ENCODE data around the gene AGTR1.

AGTR1 gene

GRCh38 chr3:148728753-148729152, 31.1 kb downstream of the AGTR1 start:
- DNase-seq (ENCODE audit: low read depth in 2 of 2) = no peak
- H3K4me3 ChIP-seq (replicated peaks in 1 of 2; ENCODE audit: low read depth in 2 of 2, low read length in 2 of 2) = no peak overlapping the region
- no peak for TF ChIP-seq CTCF (IDR thresholded peaks at IDR 0.05; ENCODE audit: low read depth, low read length)

- no peak for TF ChIP-seq CTCF (IDR thresholded peaks at IDR 0.05; ENCODE audit: low read depth, low read length)
- no peak overlapping the region for H3K4me3 ChIP-seq (replicated peaks in 1 of 2; ENCODE audit: low read depth in 2 of 2, low read length in 2 of 2)
- DNase-seq (ENCODE audit: low read depth in 2 of 2) = peak in 1 of 2 donors; percentile 11
Observed at GRCh38 chr3:148729476-148730055, 31.9 kb downstream of the AGTR1 start.

GRCh38 chr3:148730676-148731075, 33.0 kb downstream of the AGTR1 start:
- TF ChIP-seq CTCF (IDR thresholded peaks at IDR 0.05; ENCODE audit: low read depth, low read length) = no peak
- H3K4me3 ChIP-seq (replicated peaks in 1 of 2; ENCODE audit: low read depth in 2 of 2, low read length in 2 of 2) = no peak overlapping the region
- DNase-seq (ENCODE audit: low read depth in 2 of 2) = no peak

- TF ChIP-seq CTCF (IDR thresholded peaks at IDR 0.05; ENCODE audit: low read depth, low read length) = no peak
- no peak overlapping the region for H3K4me3 ChIP-seq (replicated peaks in 1 of 2; ENCODE audit: low read depth in 2 of 2, low read length in 2 of 2)
- peak in 1 of 2 donors; percentile 34 for DNase-seq (ENCODE audit: low read depth in 2 of 2)
Observed at GRCh38 chr3:148735597-148735996, 37.9 kb downstream of the AGTR1 start.

- no peak for TF ChIP-seq CTCF (IDR thresholded peaks at IDR 0.05; ENCODE audit: low read depth, low read length)
- no peak overlapping the region for H3K4me3 ChIP-seq (replicated peaks in 1 of 2; ENCODE audit: low read depth in 2 of 2, low read length in 2 of 2)
- DNase-seq (ENCODE audit: low read depth in 2 of 2) = no peak
Observed at GRCh38 chr3:148736086-148736485, 38.4 kb downstream of the AGTR1 start.

GRCh38 chr3:148737104-148737530, 39.4 kb downstream of the AGTR1 start:
- TF ChIP-seq CTCF (IDR thresholded peaks at IDR 0.05; ENCODE audit: low read depth, low read length) = no peak
- peak; percentile 11 to 32 for DNase-seq (ENCODE audit: low read depth in 2 of 2)
- no peak overlapping the region for H3K4me3 ChIP-seq (replicated peaks in 1 of 2; ENCODE audit: low read depth in 2 of 2, low read length in 2 of 2)

- TF ChIP-seq CTCF (IDR thresholded peaks at IDR 0.05; ENCODE audit: low read depth, low read length) = no peak
- no peak overlapping the region for H3K4me3 ChIP-seq (replicated peaks in 1 of 2; ENCODE audit: low read depth in 2 of 2, low read length in 2 of 2)
- DNase-seq (ENCODE audit: low read depth in 2 of 2) = no peak
Observed at GRCh38 chr3:148739720-148740119, 42.0 kb downstream of the AGTR1 start.

Measured in cardiac fibroblast (primary cell).